ENCODE results near the gene OR52K1. TPM values are rescaled to one million over a fixed set of nuclear protein-coding genes. Genes with fewer than 3 reads are reported as not detected.
A peak's percentile ranks its signal among the peaks of the same experiment; 100 is the strongest.
"Not testable (repeated sequence)": the region's sequence is repeated elsewhere in the genome, so short reads cannot be mapped to it uniquely, and the experiment has no call there.

OR52K1 gene
- total and polyA plus RNA-seq, 2 experiments from 2014 or later: not detected

- H3K4me2 ChIP-seq (ENCODE audit: unreplicated experiment): no peak overlapping the region
- H3K27me3 ChIP-seq (replicated peaks; ENCODE audit: insufficient read depth): no peaks in the 10 kb centered on the region; the same call in 1 of the 2 replicates
- no peak overlapping the region for H3K27ac ChIP-seq
- H3K36me3 ChIP-seq (ENCODE audit: low read depth): no peaks in the 10 kb centered on the region
- H3K4me3 ChIP-seq: no peak overlapping the region
- no peaks in the 10 kb centered on the region for H3K4me1 ChIP-seq (ENCODE audit: insufficient read depth)
- WGBS, 2 experiments (ENCODE audit: low coverage in 1 of 2, low lambda C conversion rate in 2 of 2, missing lambda C conversion rate in 2 of 2): 2 to 6% methylated on average over 2 of the region's 2 CpGs
- H3K9ac ChIP-seq: no peak overlapping the region
- no peaks in the 10 kb centered on the region for H4K20me1 ChIP-seq (ENCODE audit: insufficient read depth)
- in situ Hi-C loops (cut with MboI): no loop called here
- H3K79me2 ChIP-seq (ENCODE audit: insufficient read depth): no peaks in the 10 kb centered on the region
- no peaks in the 10 kb centered on the region for H3K9me2 ChIP-seq (ENCODE audit: insufficient read depth)
- no peak overlapping the region for H2AFZ ChIP-seq
- no peaks in the 10 kb centered on the region for H3K9me3 ChIP-seq (ENCODE audit: low read depth)
- H3F3A ChIP-seq (ENCODE audit: insufficient read depth): no peaks in the 10 kb centered on the region
- no peak for DNase-seq
- TF ChIP-seq EZH2phosphoT487 (IDR thresholded peaks at IDR 0.05; ENCODE audit: insufficient read depth, low read depth) (no peak), EZH2 (IDR thresholded peaks at IDR 0.05; ENCODE audit: insufficient read depth, poor library complexity, severe bottlenecking) (no peak)
Measured at GRCh38 chr11:4522339-4522738, 39.9 kb downstream of the OR52K1 start.

GRCh38 chr11:4522752-4523151, 40.3 kb downstream of the OR52K1 start:
- in situ Hi-C loops (cut with MboI): no loop called here
- WGBS, 2 experiments (ENCODE audit: low coverage in 1 of 2, low lambda C conversion rate in 2 of 2, missing lambda C conversion rate in 2 of 2): 23 to 24% methylated on average over 6 of the region's 6 CpGs
- no peaks in the 10 kb centered on the region for H3K4me1 ChIP-seq (ENCODE audit: insufficient read depth)
- H3F3A ChIP-seq (ENCODE audit: insufficient read depth): no peaks in the 10 kb centered on the region
- no peak for DNase-seq
- H3K4me3 ChIP-seq: no peak overlapping the region
- H3K9me2 ChIP-seq (ENCODE audit: insufficient read depth): no peaks in the 10 kb centered on the region
- TF ChIP-seq EZH2 (IDR thresholded peaks at IDR 0.05; ENCODE audit: insufficient read depth, poor library complexity, severe bottlenecking) (no peak), EZH2phosphoT487 (IDR thresholded peaks at IDR 0.05; ENCODE audit: insufficient read depth, low read depth) (no peak)
- H4K20me1 ChIP-seq (ENCODE audit: insufficient read depth): no peaks in the 10 kb centered on the region
- H3K9ac ChIP-seq: no peak overlapping the region
- no peaks in the 10 kb centered on the region for H3K36me3 ChIP-seq (ENCODE audit: low read depth)
- H2AFZ ChIP-seq: no peak overlapping the region
- no peaks in the 10 kb centered on the region for H3K79me2 ChIP-seq (ENCODE audit: insufficient read depth)
- no peak overlapping the region for H3K4me2 ChIP-seq (ENCODE audit: unreplicated experiment)
- no peaks in the 10 kb centered on the region for H3K9me3 ChIP-seq (ENCODE audit: low read depth)
- H3K27me3 ChIP-seq (replicated peaks; ENCODE audit: insufficient read depth): no peaks in the 10 kb centered on the region; the same call in 1 of the 2 replicates
- no peak overlapping the region for H3K27ac ChIP-seq

GRCh38 chr11:4523666-4524065, 41.2 kb downstream of the OR52K1 start:
- no peaks in the 10 kb centered on the region for H3K4me1 ChIP-seq (ENCODE audit: insufficient read depth)
- no peaks in the 10 kb centered on the region for H4K20me1 ChIP-seq (ENCODE audit: insufficient read depth)
- H3K4me2 ChIP-seq (ENCODE audit: unreplicated experiment): no peak overlapping the region
- no peak overlapping the region for H2AFZ ChIP-seq
- H3K27ac ChIP-seq: no peak overlapping the region
- H3K79me2 ChIP-seq (ENCODE audit: insufficient read depth): no peaks in the 10 kb centered on the region
- peak; percentile 15 for DNase-seq
- TF ChIP-seq EZH2phosphoT487 (IDR thresholded peaks at IDR 0.05; ENCODE audit: insufficient read depth, low read depth): no peak
- 7 to 18% methylated on average over 1 of the region's 1 CpG for WGBS, 2 experiments (ENCODE audit: low coverage in 1 of 2, low lambda C conversion rate in 2 of 2, missing lambda C conversion rate in 2 of 2)
- in situ Hi-C loops (cut with MboI): no loop called here
- no peak overlapping the region for H3K9ac ChIP-seq
- no peaks in the 10 kb centered on the region; the same call in 1 of the 2 replicates for H3K27me3 ChIP-seq (replicated peaks; ENCODE audit: insufficient read depth)
- H3K9me2 ChIP-seq (ENCODE audit: insufficient read depth): no peaks in the 10 kb centered on the region
- H3F3A ChIP-seq (ENCODE audit: insufficient read depth): no peaks in the 10 kb centered on the region
- no peaks in the 10 kb centered on the region for H3K9me3 ChIP-seq (ENCODE audit: low read depth)
- H3K36me3 ChIP-seq (ENCODE audit: low read depth): no peaks in the 10 kb centered on the region
- H3K4me3 ChIP-seq: no peak overlapping the region

GRCh38 chr11:4527926-4528325, 45.5 kb downstream of the OR52K1 start:
- in situ Hi-C loops (cut with MboI): no loop called here
- no peaks in the 10 kb centered on the region for H4K20me1 ChIP-seq (ENCODE audit: insufficient read depth)

GRCh38 chr11:4531686-4532085, 49.2 kb downstream of the OR52K1 start:
- in situ Hi-C loops (cut with MboI); H3K27ac ChIP-seq; H3K9ac ChIP-seq; H2AFZ ChIP-seq; H3K36me3 ChIP-seq (ENCODE audit: low read depth); H3K9me3 ChIP-seq (ENCODE audit: low read depth); DNase-seq; H3K79me2 ChIP-seq (ENCODE audit: insufficient read depth); H4K20me1 ChIP-seq (ENCODE audit: insufficient read depth); H3K4me1 ChIP-seq (ENCODE audit: insufficient read depth); H3F3A ChIP-seq (ENCODE audit: insufficient read depth); H3K27me3 ChIP-seq (replicated peaks; ENCODE audit: insufficient read depth); H3K9me2 ChIP-seq (ENCODE audit: insufficient read depth); H3K4me3 ChIP-seq; H3K4me2 ChIP-seq (ENCODE audit: unreplicated experiment): not testable (repeated sequence)
- WGBS, 2 experiments (ENCODE audit: low coverage in 1 of 2, low lambda C conversion rate in 2 of 2, missing lambda C conversion rate in 2 of 2): 38 to 39% methylated on average over 11 of the region's 11 CpGs

More at GRCh38 chr11:4527926-4528325, 45.5 kb downstream of the OR52K1 start:
- H3K4me3 ChIP-seq: no peak overlapping the region
- H3K36me3 ChIP-seq (ENCODE audit: low read depth): no peaks in the 10 kb centered on the region
- no peaks in the 10 kb centered on the region for H3K27me3 ChIP-seq (replicated peaks; ENCODE audit: insufficient read depth)
- H3K9ac ChIP-seq: no peak overlapping the region
- no peaks in the 10 kb centered on the region for H3K79me2 ChIP-seq (ENCODE audit: insufficient read depth)
- no peaks in the 10 kb centered on the region for H3K9me2 ChIP-seq (ENCODE audit: insufficient read depth)
- no peak overlapping the region for H2AFZ ChIP-seq
- H3F3A ChIP-seq (ENCODE audit: insufficient read depth): no peaks in the 10 kb centered on the region
- TF ChIP-seq EZH2phosphoT487 (IDR thresholded peaks at IDR 0.05; ENCODE audit: insufficient read depth, low read depth): no peak
- TF ChIP-seq EZH2 (IDR thresholded peaks at IDR 0.05; ENCODE audit: insufficient read depth, poor library complexity, severe bottlenecking): no peak
- no peaks in the 10 kb centered on the region for H3K9me3 ChIP-seq (ENCODE audit: low read depth)
- 9 to 15% methylated on average over 2 of the region's 2 CpGs for WGBS, 2 experiments (ENCODE audit: low coverage in 1 of 2, low lambda C conversion rate in 2 of 2, missing lambda C conversion rate in 2 of 2)
- H3K4me2 ChIP-seq (ENCODE audit: unreplicated experiment): no peak overlapping the region
- no peak overlapping the region for H3K27ac ChIP-seq
- H3K4me1 ChIP-seq (ENCODE audit: insufficient read depth): no peaks in the 10 kb centered on the region
- DNase-seq: no peak

Measured in GM23248 (cell line).